ENCODE results near the gene CCDC88C. TPM values are rescaled to one million over a fixed set of nuclear protein-coding genes. Genes with fewer than 3 reads are reported as not detected.

Gene CCDC88C
- total RNA-seq, 2 experiments from 2014 or later = 137 to 253 TPM

DNA sequence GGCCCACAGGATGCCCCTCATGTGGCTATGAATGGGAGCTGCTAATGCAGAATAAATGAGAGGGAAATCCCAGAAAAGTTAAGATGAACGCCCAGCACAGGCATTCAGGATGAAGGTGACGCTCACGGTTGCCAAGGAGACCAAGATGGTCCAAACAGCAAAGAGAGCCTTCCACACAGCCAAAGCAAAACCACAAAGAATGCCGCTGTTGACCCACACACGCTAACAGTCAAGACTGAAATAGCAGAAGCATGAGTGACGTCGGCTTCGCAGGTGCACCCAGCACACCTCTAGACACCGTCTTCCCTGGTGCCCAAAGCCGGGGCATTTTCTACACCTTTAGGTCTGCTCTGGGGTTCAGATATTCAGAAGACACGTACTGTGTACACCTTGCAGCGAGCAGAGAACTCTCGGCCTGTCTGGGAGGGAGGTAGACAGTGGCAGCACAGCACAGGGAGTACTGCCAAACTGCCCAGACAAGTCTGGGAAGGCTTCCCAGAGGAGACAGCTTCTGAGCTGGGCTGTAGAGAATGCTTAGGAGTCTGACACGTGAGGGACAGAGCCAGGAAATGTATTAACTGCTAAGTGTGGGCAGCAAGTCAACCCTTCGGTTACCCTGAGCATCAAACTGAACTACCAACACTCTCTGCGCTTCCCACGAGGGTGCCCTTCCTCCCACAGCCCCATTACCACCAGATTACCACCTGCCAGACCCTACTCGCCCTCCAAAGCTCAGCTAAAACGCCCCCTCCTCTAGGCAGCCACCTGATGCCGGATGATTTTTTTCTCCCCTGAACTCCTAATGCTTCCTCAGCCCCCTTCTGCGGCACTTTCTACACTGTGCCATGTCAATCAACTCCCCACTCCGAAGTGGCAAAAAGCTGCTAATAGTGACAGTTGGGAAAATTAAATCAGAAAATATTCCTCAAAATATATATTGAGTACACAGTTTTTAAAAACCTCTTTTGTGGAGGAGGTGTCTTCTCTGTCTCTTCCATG is 50.1 kb downstream of the CCDC88C start:
- TSS peak; percentile 95 for BruUV-seq (replicated peaks)
- Histone ChIP-seq H3K27ac (ENCODE audit: low read depth, low read length, poor library complexity, severe bottlenecking) (peak overlapping the region; percentile 94), H3K79me2 (ENCODE audit: insufficient read depth, low read depth, low read length) (peaks cover 93% of the 10 kb centered on the region), H3K9me2 (ENCODE audit: insufficient read depth, low read length) (no peaks in the 10 kb centered on the region), H3K4me1 (ENCODE audit: insufficient read depth, low read length, poor library complexity, severe bottlenecking) (peaks cover 100% of the 10 kb centered on the region), H3K4me3 (ENCODE audit: low read depth, low read length, poor library complexity, severe bottlenecking) (peak overlapping the region; percentile 53), H3K36me3 (ENCODE audit: insufficient read depth, low read length) (peaks cover 21% of the 10 kb centered on the region; the same call in 1 of the 2 replicates), H4K20me1 (ENCODE audit: insufficient read depth, low read length) (no peaks in the 10 kb centered on the region), H2AFZ (ENCODE audit: low read length) (no peak overlapping the region), H3K4me2 (ENCODE audit: low read length) (peak overlapping the region; percentile 87), H3K9me3 (ENCODE audit: low read length) (no peaks in the 10 kb centered on the region)
- ChIA-PET CTCF (ENCODE audit: unreplicated experiment) (no interaction called here), POLR2A (interaction anchor here (0.7 to 18.1 kb wide), 7 partner anchors 9 to 54 kb away, joined by 3 to 311 read pairs (median 5); no protein-coding TSS in a partner anchor)
- peak; percentile 94 for DNase-seq (ENCODE audit: low spot score)
- intact Hi-C loops (cut with micrococcal nuclease; ENCODE audit: unreplicated experiment) = no loop called here
- TF ChIP-seq CTCF (conservative IDR thresholded peaks at IDR 0.05; ENCODE audit: low read length) (no peak), EZH2phosphoT487 (IDR thresholded peaks at IDR 0.05; ENCODE audit: borderline replicate concordance, low read depth, low read length) (no peak)

DNA sequence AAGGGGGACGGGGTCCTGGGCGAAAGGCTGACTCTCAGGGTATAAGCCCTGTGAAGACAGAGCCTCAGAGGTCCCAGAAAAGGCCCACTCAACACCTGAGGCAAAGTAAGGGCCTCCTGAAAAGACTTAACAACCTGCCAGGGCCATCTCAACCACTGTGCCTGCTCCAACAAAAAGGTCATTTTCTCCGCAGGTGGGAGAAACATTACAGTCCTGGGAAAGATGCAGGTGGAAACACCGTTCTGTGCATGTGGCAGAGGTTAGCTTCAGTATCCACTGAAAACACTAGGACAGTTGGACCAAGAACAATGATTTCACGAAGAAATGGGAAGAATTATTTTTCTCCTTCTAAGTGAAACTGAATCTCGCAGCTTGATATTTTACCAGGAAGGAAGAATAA is 50.9 kb downstream of the CCDC88C start:
- peak overlapping the region; percentile 94 for H3K27ac ChIP-seq (ENCODE audit: low read depth, low read length, poor library complexity, severe bottlenecking)

More for the DNA sequence above, 50.9 kb downstream of the CCDC88C start:
- no peaks in the 10 kb centered on the region for H3K9me3 ChIP-seq (ENCODE audit: low read length)
- H3K4me2 ChIP-seq (ENCODE audit: low read length) = peak overlapping the region; percentile 87
- POLR2A ChIA-PET = interaction anchor here (0.7 to 18.1 kb wide), 6 partner anchors 10 to 55 kb away, joined by 3 to 311 read pairs (median 7); no protein-coding TSS in a partner anchor
- DNase-seq (ENCODE audit: low spot score) = no peak
- intact Hi-C loops (cut with micrococcal nuclease; ENCODE audit: unreplicated experiment) = no loop called here
- H4K20me1 ChIP-seq (ENCODE audit: insufficient read depth, low read length) = no peaks in the 10 kb centered on the region
- no peaks in the 10 kb centered on the region for H3K9me2 ChIP-seq (ENCODE audit: insufficient read depth, low read length)
- H3K79me2 ChIP-seq (ENCODE audit: insufficient read depth, low read depth, low read length) = peaks cover 94% of the 10 kb centered on the region
- H3K4me3 ChIP-seq (ENCODE audit: low read depth, low read length, poor library complexity, severe bottlenecking) = peak overlapping the region; percentile 53
- TF ChIP-seq EZH2phosphoT487 (IDR thresholded peaks at IDR 0.05; ENCODE audit: borderline replicate concordance, low read depth, low read length) (no peak), CTCF (conservative IDR thresholded peaks at IDR 0.05; ENCODE audit: low read length) (no peak)
- peaks cover 20% of the 10 kb centered on the region; the same call in 1 of the 2 replicates for H3K36me3 ChIP-seq (ENCODE audit: insufficient read depth, low read length)
- peaks cover 100% of the 10 kb centered on the region for H3K4me1 ChIP-seq (ENCODE audit: insufficient read depth, low read length, poor library complexity, severe bottlenecking)
- CTCF ChIA-PET (ENCODE audit: unreplicated experiment) = interaction anchor here (0.6 kb wide), 1 partner anchor 43 kb away, joined by 3 read pairs; no protein-coding TSS in a partner anchor
- no peak overlapping the region for H2AFZ ChIP-seq (ENCODE audit: low read length)
- BruUV-seq (replicated peaks) = TSS peak; percentile 55

All from OCI-LY7 (cell line).